ENCODE measurements around the gene PKD1.

- TF ChIP-seq POLR2AphosphoS5 (IDR thresholded peaks at IDR 0.05; ENCODE audit: borderline replicate concordance, low read depth, low read length): no peak
- no peak for TF ChIP-seq EZH2 (IDR thresholded peaks at IDR 0.05)
These were observed 11.7 kb upstream of the PKD1 start for GRCh38 chr16:2147378-2147777.
